Glomerular visceral epithelial cell (primary cell): ENCODE results near the gene SFN.

Experiments used
- DNase-seq: peaks from one replicate; pipeline ENCODE4 v3.0.0-alpha.2; 2016; ENCODE audit errors: extremely low spot score

SFN gene

GRCh38 chr1:26911399-26912146, 48.6 kb downstream of the SFN start:
- no peak for DNase-seq

GRCh38 chr1:26912147-26912490, 49.2 kb downstream of the SFN start:
- DNase-seq, result no peak

GRCh38 chr1:26913389-26913753, 50.4 kb downstream of the SFN start:
- no peak for DNase-seq
